MCF 10A (cell line): ENCODE results near the gene PVALEF. TPM values are rescaled to one million over a fixed set of nuclear protein-coding genes. Genes with fewer than 3 reads are reported as not detected.

Source experiments
- BruUV-seq: library from RNA; stranded (reverse); fragments of 400-500 nt; replicated peaks from 2 replicates; lab custom pipeline; 2021; lab: Mats Ljungman, UMichigan
- CTCF ChIA-PET: fragments of 300-600 bp; sonication (Branson Sonifier 250); formaldehyde crosslinking; extraction: SDS; loops from one replicate; lab custom pipeline; 2021; ENCODE audit warnings: antibody characterized with exemption, inconsistent platforms; lab: Yijun Ruan, JAX
- POLR2A ChIA-PET: fragments of 300-600, 350-650 bp; sonication (Branson Sonifier 250); formaldehyde crosslinking; extraction: SDS; loops from one replicate; lab custom pipeline; 2020; ENCODE audit warnings: antibody characterized with exemption, inconsistent platforms; lab: Yijun Ruan, JAX
- DNase-seq: peaks from one replicate; pipeline ENCODE4 v3.0.0-alpha.2; 2018; ENCODE audit not compliant: unreplicated experiment
- H3K27ac Mint-ChIP-seq: one replicate; pipeline ENCODE4 v1.8.0; 2022; ENCODE audit warnings: mild to moderate bottlenecking, low read depth, mixed read lengths; ENCODE audit not compliant: unreplicated experiment
- H3K27me3 Mint-ChIP-seq: one replicate; pipeline ENCODE4 v1.8.0; 2022; ENCODE audit warnings: mixed read lengths; ENCODE audit not compliant: insufficient read depth, unreplicated experiment
- H3K36me3 Mint-ChIP-seq: one replicate; pipeline ENCODE4 v1.8.0; 2022; ENCODE audit warnings: mild to moderate bottlenecking, moderate library complexity, mixed read lengths; ENCODE audit not compliant: insufficient read depth, unreplicated experiment
- H3K4me1 Mint-ChIP-seq: one replicate; pipeline ENCODE4 v1.8.0; 2022; ENCODE audit warnings: mixed read lengths; ENCODE audit not compliant: insufficient read depth, unreplicated experiment
- H3K4me3 Mint-ChIP-seq: one replicate; pipeline ENCODE4 v1.8.0; 2022; ENCODE audit warnings: mild to moderate bottlenecking, moderate library complexity, mixed read lengths; ENCODE audit not compliant: unreplicated experiment
- H3K9me3 Mint-ChIP-seq: one replicate; pipeline ENCODE4 v1.8.0; 2022; ENCODE audit warnings: mixed read lengths; ENCODE audit not compliant: unreplicated experiment
- intact Hi-C: fragments of 100-400 bp; cut with micrococcal nuclease; formaldehyde crosslinking; loops from 2 replicates; pipeline ENCODE4 v1.14.1; 2022
- total RNA-seq: library from RNA; stranded (reverse); gene quantifications from 2 replicates; pipeline ENCODE4 v1.2.3, GENCODE V29; 2022
- TF ChIP-seq, protein P1 (sequence below): fragments of 200-600 bp; IDR thresholded peaks from one replicate; pipeline ENCODE4 v1.8.0; 2022; ENCODE audit warnings: antibody characterized with exemption, mild to moderate bottlenecking; ENCODE audit not compliant: unreplicated experiment

PVALEF gene
- total RNA-seq, 1 experiment from 2014 or later, result not detected

DNA sequence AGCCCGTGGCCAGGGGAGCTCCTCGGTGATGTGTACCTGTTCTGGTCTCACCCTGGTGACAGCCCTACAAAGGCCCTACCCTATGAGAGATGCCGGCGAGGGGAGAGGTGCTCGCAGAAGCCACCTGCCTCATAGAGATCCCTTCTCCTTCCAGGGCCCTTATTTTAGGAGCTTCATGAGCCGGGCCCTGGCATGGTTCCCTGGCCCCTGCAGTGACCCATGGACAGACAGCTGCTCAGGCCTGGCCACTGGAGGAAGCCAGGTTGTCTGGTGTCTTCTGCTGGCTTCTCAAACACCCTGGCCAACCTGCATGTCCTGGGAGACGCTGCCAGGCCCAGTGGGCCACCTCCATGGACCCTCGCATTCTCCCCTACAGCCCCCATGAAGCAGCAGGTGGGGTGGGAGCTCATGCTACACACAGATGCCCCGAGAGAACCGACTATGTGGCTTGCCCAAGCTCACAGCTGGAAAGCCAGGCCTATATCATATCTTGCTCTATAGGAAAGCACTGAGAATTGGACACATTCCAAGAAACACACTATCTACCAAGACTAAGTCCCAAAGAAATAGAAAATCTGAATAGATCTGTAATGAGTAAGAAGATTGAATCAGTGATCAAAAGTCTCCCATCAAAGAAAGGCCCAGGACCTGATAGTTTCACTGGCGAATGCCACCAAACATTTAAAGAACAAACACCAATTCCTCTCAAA lies 7.9 kb downstream of the PVALEF start:
- TF ChIP-seq, protein P1, sequence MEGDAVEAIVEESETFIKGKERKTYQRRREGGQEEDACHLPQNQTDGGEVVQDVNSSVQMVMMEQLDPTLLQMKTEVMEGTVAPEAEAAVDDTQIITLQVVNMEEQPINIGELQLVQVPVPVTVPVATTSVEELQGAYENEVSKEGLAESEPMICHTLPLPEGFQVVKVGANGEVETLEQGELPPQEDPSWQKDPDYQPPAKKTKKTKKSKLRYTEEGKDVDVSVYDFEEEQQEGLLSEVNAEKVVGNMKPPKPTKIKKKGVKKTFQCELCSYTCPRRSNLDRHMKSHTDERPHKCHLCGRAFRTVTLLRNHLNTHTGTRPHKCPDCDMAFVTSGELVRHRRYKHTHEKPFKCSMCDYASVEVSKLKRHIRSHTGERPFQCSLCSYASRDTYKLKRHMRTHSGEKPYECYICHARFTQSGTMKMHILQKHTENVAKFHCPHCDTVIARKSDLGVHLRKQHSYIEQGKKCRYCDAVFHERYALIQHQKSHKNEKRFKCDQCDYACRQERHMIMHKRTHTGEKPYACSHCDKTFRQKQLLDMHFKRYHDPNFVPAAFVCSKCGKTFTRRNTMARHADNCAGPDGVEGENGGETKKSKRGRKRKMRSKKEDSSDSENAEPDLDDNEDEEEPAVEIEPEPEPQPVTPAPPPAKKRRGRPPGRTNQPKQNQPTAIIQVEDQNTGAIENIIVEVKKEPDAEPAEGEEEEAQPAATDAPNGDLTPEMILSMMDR, result no peak
- Mint-ChIP-seq H3K4me1 (no peaks in the 10 kb centered on the region), H3K36me3 (no peaks in the 10 kb centered on the region), H3K27me3 (no peaks in the 10 kb centered on the region), H3K27ac (no peak overlapping the region), H3K4me3 (no peak overlapping the region), H3K9me3 (no peaks in the 10 kb centered on the region)
- ChIA-PET CTCF (no interaction called here), POLR2A (interaction anchor here (0.7 kb wide), 1 partner anchor 31 kb away, joined by 3 read pairs; no protein-coding TSS in a partner anchor)
- no peak for DNase-seq
- intact Hi-C loops, result no loop called here
- BruUV-seq, result no TSS peak

DNA sequence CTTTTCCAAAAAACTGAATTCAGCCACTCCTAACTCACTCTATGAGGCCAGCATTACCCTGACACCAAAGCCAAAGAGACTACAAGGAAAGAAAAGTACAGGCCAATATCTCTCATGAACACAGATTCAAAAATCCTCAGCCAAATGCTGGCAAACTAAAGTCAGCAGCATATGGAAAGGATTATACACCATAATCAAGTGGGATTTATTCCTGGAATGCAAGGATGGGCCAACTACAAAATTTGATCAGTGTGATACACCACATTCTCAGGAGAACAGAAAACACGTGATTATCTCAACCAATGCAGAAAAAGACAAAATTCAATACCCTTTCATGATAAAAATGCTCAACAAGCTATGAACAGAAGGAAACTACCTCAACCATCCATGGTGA lies 8.5 kb downstream of the PVALEF start:
- Mint-ChIP-seq H3K36me3 (no peaks in the 10 kb centered on the region), H3K4me3 (no peak overlapping the region), H3K27me3 (no peaks in the 10 kb centered on the region), H3K27ac (no peak overlapping the region), H3K9me3 (no peaks in the 10 kb centered on the region), H3K4me1 (no peaks in the 10 kb centered on the region)
- TF ChIP-seq, protein P1, result no peak
- intact Hi-C loops, result no loop called here
- ChIA-PET POLR2A (interaction anchor here (0.7 kb wide), 1 partner anchor 31 kb away, joined by 3 read pairs; no protein-coding TSS in a partner anchor), CTCF (no interaction called here)
- no TSS peak for BruUV-seq
- no peak for DNase-seq

DNA sequence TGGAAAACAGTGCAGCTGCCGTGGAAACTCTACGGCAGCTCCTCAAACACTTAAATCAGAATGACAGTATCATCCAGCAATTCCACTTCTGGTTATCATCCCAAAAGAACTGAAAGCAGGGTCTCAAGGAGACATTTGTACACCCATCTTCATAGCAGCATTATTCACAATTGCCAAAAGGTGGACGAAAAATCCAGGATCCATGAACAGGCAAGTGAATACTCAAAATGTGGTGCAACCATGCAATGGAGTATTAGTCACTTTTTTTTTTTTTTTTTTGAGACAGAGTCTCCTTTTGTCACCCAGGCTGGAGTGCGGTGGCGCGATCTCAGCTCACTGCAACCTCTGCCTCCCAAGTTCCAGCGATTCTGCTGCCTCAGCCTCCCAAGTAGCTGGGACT lies 11.4 kb downstream of the PVALEF start:
- no TSS peak for BruUV-seq
- ChIA-PET CTCF (interaction anchor here (0.6 to 0.7 kb wide), 2 partner anchors 55 to 81 kb away, joined by 3 read pairs; no protein-coding TSS in a partner anchor), POLR2A (no interaction called here)
- Mint-ChIP-seq H3K9me3 (no peaks in the 10 kb centered on the region), H3K4me3 (no peak overlapping the region), H3K27ac (no peak overlapping the region), H3K36me3 (no peaks in the 10 kb centered on the region), H3K4me1 (no peaks in the 10 kb centered on the region), H3K27me3 (no peaks in the 10 kb centered on the region)
- intact Hi-C loops, result no loop called here
- no peak for DNase-seq
- TF ChIP-seq, protein P1, result no peak

DNA sequence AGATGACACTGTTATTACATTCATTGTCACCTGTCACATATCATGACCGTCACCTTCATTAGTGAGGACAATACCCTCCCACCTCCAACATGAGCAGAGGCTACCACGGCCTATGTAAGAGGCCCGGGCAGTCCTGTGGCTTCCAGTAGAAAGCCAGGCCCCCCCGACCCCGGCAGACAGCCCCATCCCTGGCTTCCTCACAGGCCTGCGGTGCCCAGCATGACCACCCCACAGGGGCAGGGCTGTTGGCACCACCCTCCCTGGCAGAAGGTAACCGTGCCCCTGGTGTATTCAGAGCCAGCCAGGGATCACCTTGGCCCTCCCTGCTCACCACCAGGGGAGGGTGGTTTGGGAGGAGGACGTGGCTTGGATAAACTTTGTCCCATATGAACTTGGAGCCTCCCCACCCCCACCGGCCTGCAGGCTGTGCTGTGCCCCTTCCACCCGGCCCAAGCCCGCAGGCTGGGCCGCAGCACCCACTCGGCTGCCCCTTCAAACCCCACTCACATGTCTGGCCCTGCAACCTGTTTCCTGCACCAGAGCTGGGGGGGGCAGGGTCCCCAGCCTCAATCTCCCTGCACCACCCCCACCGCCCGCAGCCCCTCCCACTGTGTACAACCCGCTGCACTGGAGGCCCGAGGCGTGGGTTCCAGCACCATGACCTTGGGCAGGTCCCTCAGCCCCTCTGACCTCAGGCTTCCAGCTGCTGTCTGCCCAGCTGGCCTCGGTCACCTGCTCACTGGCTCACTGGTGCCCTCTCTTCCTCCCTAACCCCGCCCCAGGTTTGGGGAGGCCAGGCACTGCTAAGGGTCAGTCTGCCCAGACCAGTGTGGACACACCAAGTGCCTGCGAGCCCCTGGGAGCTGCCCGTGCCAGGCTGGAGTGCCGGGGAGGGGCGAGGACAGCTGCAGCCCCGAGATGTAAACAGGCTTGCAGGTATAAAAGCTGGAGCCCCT lies 13.1 kb downstream of the PVALEF start:
- DNase-seq, result no peak
- H3K4me3 Mint-ChIP-seq, result no peak overlapping the region
- BruUV-seq, result no TSS peak
- TF ChIP-seq, protein P1, result no peak
- POLR2A ChIA-PET, result interaction anchor here (0.7 to 1.0 kb wide), 2 partner anchors 25 to 45 kb away, joined by 3 read pairs; partner anchors contain the start of gene CEP131
- H3K9me3 Mint-ChIP-seq, result no peaks in the 10 kb centered on the region
- no peaks in the 10 kb centered on the region for H3K27me3 Mint-ChIP-seq
- H3K4me1 Mint-ChIP-seq, result no peaks in the 10 kb centered on the region
- intact Hi-C loops, result no loop called here
- H3K36me3 Mint-ChIP-seq, result no peaks in the 10 kb centered on the region
- CTCF ChIA-PET, result no interaction called here
- no peak overlapping the region for H3K27ac Mint-ChIP-seq
